Stimulated activated CD8-positive, alpha-beta memory T cell treated with anti-CD3 and anti-CD28 coated beads, Interleukin-12 subunit alpha, Interleukin-12 subunit beta, amount 100 ng/mL, for 4 hours (primary cell): ENCODE data around the gene GABRB1.

ENCODE experiments used
- DNase-seq: peaks from one replicate; pipeline ENCODE4 v3.0.0-alpha.2; 2020; ENCODE audit warnings: low read depth

GABRB1 gene

GRCh38 chr4:47049347-47049746 lies 18.0 kb downstream of the GABRB1 start:
- DNase-seq: no peak

- DNase-seq: no peak
Observed at GRCh38 chr4:47050761-47051725, 19.7 kb downstream of the GABRB1 start.

GRCh38 chr4:47053485-47053884 lies 22.1 kb downstream of the GABRB1 start:
- no peak for DNase-seq

DNA sequence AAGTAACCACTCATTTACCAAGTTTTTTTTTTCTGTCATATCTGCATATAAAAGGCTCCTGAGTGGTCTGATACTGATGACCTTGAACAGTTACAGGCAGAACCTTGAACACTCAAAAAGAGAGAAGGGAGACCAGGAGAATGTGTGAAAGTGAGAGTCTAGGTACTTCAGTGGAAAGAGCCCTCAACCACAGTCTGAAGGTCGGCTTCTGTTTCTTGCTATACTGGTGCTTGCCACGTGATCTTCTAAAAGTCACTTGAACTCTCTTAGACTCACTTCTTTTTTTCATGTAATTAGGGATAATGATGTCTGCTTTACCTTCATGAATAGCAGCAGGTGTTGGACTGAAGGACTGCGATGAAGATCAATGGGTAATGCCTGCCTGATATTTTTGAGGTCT lies 22.8 kb downstream of the GABRB1 start:
- DNase-seq: no peak

DNA sequence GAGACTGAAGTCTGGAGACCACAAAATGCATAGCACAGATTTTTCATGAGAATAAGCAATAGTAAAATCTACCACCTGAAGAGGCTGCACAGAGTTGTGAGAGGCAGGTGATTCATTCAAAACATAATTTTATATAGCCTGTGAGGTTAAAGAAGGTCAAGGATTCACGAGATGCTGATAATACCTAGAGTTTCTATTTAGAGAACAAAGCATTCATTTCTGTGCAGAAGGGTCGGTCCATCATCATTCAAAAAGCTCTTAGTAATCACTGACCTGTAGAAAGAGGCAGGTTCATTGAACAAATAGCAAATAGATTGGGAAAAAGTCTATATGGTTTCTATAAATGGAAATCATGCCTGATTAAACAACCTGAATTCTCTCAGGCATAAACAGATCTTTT lies 26.6 kb downstream of the GABRB1 start:
- no peak for DNase-seq

- DNase-seq: no peak
Observed at GRCh38 chr4:47060561-47060960, 29.2 kb downstream of the GABRB1 start.

- DNase-seq: no peak
Observed at GRCh38 chr4:47061435-47061834, 30.1 kb downstream of the GABRB1 start.

- no peak for DNase-seq
Observed at GRCh38 chr4:47065051-47065481, 33.7 kb downstream of the GABRB1 start.

- DNase-seq: no peak
Observed at GRCh38 chr4:47068986-47069385, 37.6 kb downstream of the GABRB1 start.

DNA sequence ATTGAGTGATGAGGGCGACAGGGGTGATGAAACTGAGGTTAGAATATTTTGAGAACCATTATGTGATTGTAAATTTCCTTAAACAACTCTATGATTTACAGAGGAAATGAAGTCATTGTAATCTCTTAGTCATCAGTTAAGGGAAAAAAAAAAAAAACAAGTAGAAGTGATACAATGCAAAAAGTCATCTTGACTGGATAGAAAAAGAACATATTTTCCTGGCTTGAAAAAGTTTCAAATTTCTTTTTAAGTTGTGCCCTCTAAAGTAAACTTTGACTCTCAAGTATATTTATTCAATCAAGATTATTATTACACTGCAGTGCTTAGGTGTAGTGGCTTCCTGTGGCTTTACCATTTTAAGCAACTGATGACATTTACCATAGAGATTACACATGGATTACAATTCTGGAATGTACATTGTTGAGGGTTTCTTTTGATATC lies 40.6 kb downstream of the GABRB1 start:
- no peak for DNase-seq

DNA sequence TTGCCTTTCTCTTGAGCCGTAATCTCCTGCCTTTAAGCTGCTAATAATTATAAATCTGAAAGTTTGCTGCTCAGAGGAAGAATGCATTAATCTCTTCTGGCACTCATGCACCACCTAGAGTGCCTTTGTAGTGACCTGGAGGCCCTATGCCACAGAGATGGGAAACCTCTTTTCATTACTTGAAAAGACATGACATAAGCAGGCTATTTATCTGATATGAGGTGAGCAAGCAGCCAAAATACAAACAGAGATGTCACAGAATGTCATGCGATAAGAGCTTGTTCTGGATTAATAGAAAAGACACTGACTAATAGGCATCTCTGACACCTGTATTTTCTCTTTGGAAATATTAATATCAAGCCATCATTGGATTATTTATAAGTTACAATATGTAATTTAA lies 42.3 kb downstream of the GABRB1 start:
- no peak for DNase-seq

- no peak for DNase-seq
Observed at GRCh38 chr4:47074816-47075215, 43.4 kb downstream of the GABRB1 start.

DNA sequence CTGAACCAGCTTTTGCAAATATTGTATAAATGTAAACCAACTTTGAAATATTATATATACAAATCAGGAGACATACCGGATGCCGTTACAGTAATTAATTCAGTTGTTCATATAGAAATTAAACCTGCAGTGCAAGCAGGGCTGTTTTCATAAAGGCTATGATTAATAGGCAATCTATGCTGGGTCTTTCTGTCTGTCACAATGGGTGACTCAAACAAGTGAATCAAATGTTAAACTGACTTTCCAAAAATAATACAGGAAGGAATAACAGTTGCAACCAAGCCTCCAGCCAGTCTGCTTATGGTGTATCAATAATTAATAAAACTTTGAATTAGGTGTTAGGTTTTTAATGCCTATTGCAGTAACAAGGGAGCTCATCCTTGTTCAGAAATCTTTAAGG lies 43.9 kb downstream of the GABRB1 start:
- DNase-seq: no peak

DNA sequence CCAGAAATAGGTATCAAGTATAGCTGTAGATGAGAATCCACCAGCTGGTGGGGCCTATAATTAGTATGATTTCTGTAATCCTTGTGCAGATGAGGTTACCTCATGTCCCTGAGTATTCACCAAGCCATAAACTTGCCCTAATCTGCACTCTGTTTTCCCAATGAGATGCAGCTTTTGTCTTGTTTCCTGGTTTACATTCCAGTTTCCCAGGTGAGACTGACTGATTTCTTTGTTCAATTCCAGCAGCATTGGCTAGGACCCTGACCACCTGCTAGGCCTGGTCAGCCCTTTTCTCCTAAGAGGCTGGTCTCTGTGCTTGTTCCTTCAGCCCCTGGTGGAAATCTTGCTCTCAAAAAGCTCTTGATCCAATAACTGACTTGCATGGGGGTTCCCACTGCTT lies 44.6 kb downstream of the GABRB1 start:
- no peak for DNase-seq

GRCh38 chr4:47084111-47084510 lies 52.7 kb downstream of the GABRB1 start:
- DNase-seq: no peak

GRCh38 chr4:47084795-47085194 lies 53.4 kb downstream of the GABRB1 start:
- no peak for DNase-seq

DNA sequence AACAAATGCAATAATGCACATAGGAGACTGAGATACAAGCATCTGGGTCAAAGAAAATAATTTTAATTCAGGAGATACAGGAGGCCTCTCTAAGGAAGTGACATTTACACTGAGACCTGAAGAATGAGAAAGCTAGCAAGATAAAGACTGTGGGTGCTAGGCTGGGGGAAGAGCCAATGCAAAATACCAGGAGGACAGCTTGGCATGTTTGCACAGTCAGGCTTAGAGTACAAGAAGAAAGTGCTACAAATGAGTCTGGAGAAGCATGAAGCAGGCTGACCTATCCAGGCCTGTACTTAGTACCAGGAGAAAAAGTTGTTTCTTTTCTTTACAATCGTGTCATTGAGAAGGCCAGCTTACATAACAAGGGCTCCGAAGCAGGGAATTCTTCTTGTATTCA lies 56.9 kb downstream of the GABRB1 start:
- no peak for DNase-seq

DNA sequence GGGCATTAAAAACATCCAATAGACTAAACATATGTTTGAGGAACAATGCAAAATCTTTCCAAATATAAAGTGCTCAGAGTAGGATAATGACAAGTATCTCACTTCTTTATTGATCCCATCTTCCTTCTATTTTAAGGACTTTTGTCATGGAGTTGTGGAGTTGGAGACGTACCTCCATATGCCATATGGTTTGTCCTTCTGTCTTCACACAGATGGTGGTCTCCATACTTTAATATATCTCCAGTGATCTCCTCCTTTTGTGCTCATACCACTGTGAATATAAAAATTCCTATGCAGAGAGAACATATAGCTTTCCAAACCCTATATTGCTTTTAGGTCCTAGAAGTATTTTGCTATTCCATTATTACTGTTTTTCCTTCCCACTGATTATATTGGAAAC lies 64.5 kb downstream of the GABRB1 start:
- DNase-seq: no peak

GRCh38 chr4:47101453-47101852 lies 70.1 kb downstream of the GABRB1 start:
- DNase-seq: no peak

GRCh38 chr4:47104986-47105385 lies 73.6 kb downstream of the GABRB1 start:
- no peak for DNase-seq

GRCh38 chr4:47106561-47106960 lies 75.2 kb downstream of the GABRB1 start:
- no peak for DNase-seq

DNA sequence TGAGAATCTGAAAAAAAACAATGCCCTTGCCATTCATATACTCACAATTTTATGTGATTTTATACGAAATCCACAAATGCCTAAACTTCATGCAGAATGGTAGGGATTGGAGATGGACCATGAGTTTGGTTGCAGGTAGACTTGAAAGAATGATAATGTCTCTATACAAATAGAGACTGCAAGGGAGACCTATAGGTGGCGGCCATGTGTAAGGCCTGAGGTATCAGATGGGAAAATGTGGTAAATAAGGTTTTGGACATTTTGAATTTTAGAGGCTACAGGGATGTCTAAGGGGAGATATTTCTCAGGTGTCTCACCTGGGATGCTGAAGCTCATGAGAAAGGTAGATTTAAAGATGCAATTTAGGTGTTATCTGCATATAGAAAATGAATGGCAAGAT lies 78.0 kb downstream of the GABRB1 start:
- no peak for DNase-seq

DNA sequence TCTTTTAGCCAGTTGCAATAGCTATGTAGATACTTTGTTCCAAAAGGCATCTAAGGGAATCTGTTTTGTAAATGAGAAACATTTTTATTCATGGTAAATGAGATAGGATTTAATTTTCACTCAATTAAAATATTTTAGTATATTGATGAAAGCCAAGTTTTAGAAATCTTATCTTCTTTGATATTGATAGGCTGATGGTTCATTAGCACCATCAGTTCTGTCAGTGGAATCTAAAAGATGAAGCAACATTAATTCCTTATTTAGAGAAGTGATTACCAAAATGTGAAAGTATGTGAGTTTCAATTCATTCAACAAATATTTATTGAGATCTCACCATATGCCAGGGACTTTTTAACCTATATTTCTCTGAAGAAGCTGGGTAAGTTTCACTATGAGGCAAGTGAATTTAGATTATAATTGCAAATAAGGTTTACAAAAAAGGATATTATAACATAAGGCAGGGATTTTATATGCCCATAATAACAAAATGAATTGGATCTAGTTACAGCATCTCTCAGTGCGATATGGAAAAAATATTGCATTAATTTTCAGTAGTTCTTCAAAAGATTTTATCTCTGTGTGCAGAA lies 79.3 kb downstream of the GABRB1 start:
- DNase-seq: no peak
